Activated naive CD4-positive, alpha-beta T cell treated with anti-CD3 and anti-CD28 coated beads, Interleukin-2, amount 10 ng/mL, durations not matched to agents 7 days and 5 days (primary cell): ENCODE results near the gene CHRM4.

Source experiments
- CTCF ChIA-PET: fragments of 350-600 bp; sonication (Branson Sonifier 250); formaldehyde crosslinking; loops from one replicate; lab custom pipeline; 2021; ENCODE audit warnings: antibody characterized with exemption; lab: Charles Lee
- DNase-seq: peaks from one replicate; pipeline ENCODE4 v3.0.0-alpha.2; 2020
- H3K27ac Mint-ChIP-seq: one replicate; pipeline ENCODE4 v1.8.0; 2021; ENCODE audit warnings: mild to moderate bottlenecking, moderate library complexity, mixed read lengths
- H3K27me3 Mint-ChIP-seq: one replicate; pipeline ENCODE4 v1.8.0; 2021; ENCODE audit warnings: mild to moderate bottlenecking, mixed read lengths
- H3K36me3 Mint-ChIP-seq: one replicate; pipeline ENCODE4 v1.8.0; 2021; ENCODE audit warnings: mixed read lengths
- H3K4me1 Mint-ChIP-seq: one replicate; pipeline ENCODE4 v1.8.0; 2021; ENCODE audit warnings: mixed read lengths
- H3K4me3 Mint-ChIP-seq: one replicate; pipeline ENCODE4 v1.8.0; 2021; ENCODE audit warnings: mild to moderate bottlenecking, moderate library complexity, mixed read lengths
- H3K9me3 Mint-ChIP-seq: one replicate; pipeline ENCODE4 v1.8.0; 2021; ENCODE audit warnings: mixed read lengths

CHRM4 gene

GRCh38 chr11:46337626-46338345, 53.8 kb downstream of the CHRM4 start:
- no peak overlapping the region for H3K27ac Mint-ChIP-seq

GRCh38 chr11:46336563-46337180, 54.9 kb downstream of the CHRM4 start:
- H3K27ac Mint-ChIP-seq = peak overlapping the region; percentile 88
- peaks cover 74% of the 10 kb centered on the region for H3K4me1 Mint-ChIP-seq
- no peak overlapping the region for H3K4me3 Mint-ChIP-seq
- H3K36me3 Mint-ChIP-seq = peaks cover 3% of the 10 kb centered on the region
- CTCF ChIA-PET = no interaction called here
- H3K27me3 Mint-ChIP-seq = peaks cover 63% of the 10 kb centered on the region
- H3K9me3 Mint-ChIP-seq = no peaks in the 10 kb centered on the region
- DNase-seq = peak; percentile 62

More at GRCh38 chr11:46337626-46338345, 53.8 kb downstream of the CHRM4 start:
- Mint-ChIP-seq H3K27me3 (peaks cover 53% of the 10 kb centered on the region), H3K4me3 (no peak overlapping the region), H3K4me1 (peaks cover 77% of the 10 kb centered on the region), H3K9me3 (no peaks in the 10 kb centered on the region), H3K36me3 (peaks cover 3% of the 10 kb centered on the region)
- DNase-seq = no peak
- CTCF ChIA-PET = interaction anchor here (0.7 kb wide), 1 partner anchor 14 kb away, joined by 3 read pairs; no protein-coding TSS in a partner anchor

GRCh38 chr11:46335890-46336562, 55.5 kb downstream of the CHRM4 start:
- CTCF ChIA-PET = no interaction called here
- peak overlapping the region; percentile 73 for H3K4me3 Mint-ChIP-seq
- peaks cover 5% of the 10 kb centered on the region for H3K36me3 Mint-ChIP-seq
- DNase-seq = no peak
- no peaks in the 10 kb centered on the region for H3K9me3 Mint-ChIP-seq
- H3K4me1 Mint-ChIP-seq = peaks cover 74% of the 10 kb centered on the region
- H3K27me3 Mint-ChIP-seq = peaks cover 66% of the 10 kb centered on the region
- H3K27ac Mint-ChIP-seq = peak overlapping the region; percentile 88

- Mint-ChIP-seq H3K9me3 (no peaks in the 10 kb centered on the region), H3K4me3 (peak overlapping the region; percentile 73), H3K4me1 (peaks cover 80% of the 10 kb centered on the region), H3K27ac (peak overlapping the region; percentile 88), H3K27me3 (peaks cover 71% of the 10 kb centered on the region), H3K36me3 (peaks cover 5% of the 10 kb centered on the region)
- no peak for DNase-seq
- CTCF ChIA-PET = interaction anchor here (1.1 kb wide), 1 partner anchor 12 kb away, joined by 3 read pairs; no protein-coding TSS in a partner anchor
Measured at GRCh38 chr11:46335271-46335670, 56.3 kb downstream of the CHRM4 start.

- H3K4me3 Mint-ChIP-seq = peak overlapping the region; percentile 75
- H3K36me3 Mint-ChIP-seq = peaks cover 5% of the 10 kb centered on the region
- peaks cover 85% of the 10 kb centered on the region for H3K4me1 Mint-ChIP-seq
- peak overlapping the region; percentile 60 for H3K27ac Mint-ChIP-seq
- H3K27me3 Mint-ChIP-seq = peaks cover 78% of the 10 kb centered on the region
- CTCF ChIA-PET = no interaction called here
- DNase-seq = no peak
- H3K9me3 Mint-ChIP-seq = no peaks in the 10 kb centered on the region
Measured at GRCh38 chr11:46334211-46334610, 57.4 kb downstream of the CHRM4 start.
